ENCODE results near the gene PTGIS.

Gene PTGIS

GRCh38 chr20:49485563-49485962 lies 82.4 kb downstream of the PTGIS start:
- no peak for DNase-seq

GRCh38 chr20:49484180-49485140 lies 83.5 kb downstream of the PTGIS start:
- no peak for DNase-seq

- DNase-seq: no peak
Observed at GRCh38 chr20:49483696-49484123, 84.2 kb downstream of the PTGIS start.

GRCh38 chr20:49483018-49483695 lies 84.8 kb downstream of the PTGIS start:
- no peak for DNase-seq

- no peak for DNase-seq
Observed at GRCh38 chr20:49482621-49483017, 85.3 kb downstream of the PTGIS start, which contains the start of gene KCNB1. TSS of gene KCNB1 (minus strand) at chr20:49482668. CDS start at chr20:49482480, 188 bp downstream.

- DNase-seq: no peak
Observed at GRCh38 chr20:49482173-49482572, 85.8 kb downstream of the PTGIS start.

GRCh38 chr20:49481116-49481515 lies 86.8 kb downstream of the PTGIS start:
- DNase-seq: no peak

- no peak for DNase-seq
Observed at GRCh38 chr20:49480236-49480635, 87.7 kb downstream of the PTGIS start.

GRCh38 chr20:49479785-49480184 lies 88.2 kb downstream of the PTGIS start:
- DNase-seq: no peak

- no peak for DNase-seq
Observed at GRCh38 chr20:49478754-49479689, 88.9 kb downstream of the PTGIS start.

- no peak for DNase-seq
Observed at GRCh38 chr20:49478266-49478665, 89.7 kb downstream of the PTGIS start.

GRCh38 chr20:49477200-49477599 lies 90.7 kb downstream of the PTGIS start:
- no peak for DNase-seq

GRCh38 chr20:49476016-49476355 lies 92.0 kb downstream of the PTGIS start:
- no peak for DNase-seq

GRCh38 chr20:49475292-49476015 lies 92.5 kb downstream of the PTGIS start:
- DNase-seq: no peak

- DNase-seq: no peak
Observed at GRCh38 chr20:49471397-49471796, 96.5 kb downstream of the PTGIS start.

- DNase-seq: no peak
Observed at GRCh38 chr20:49470922-49471321, 97.0 kb downstream of the PTGIS start.

- no peak for DNase-seq
Observed at GRCh38 chr20:49469060-49469459, 98.9 kb downstream of the PTGIS start.

GRCh38 chr20:49468412-49468811 lies 99.5 kb downstream of the PTGIS start:
- DNase-seq: no peak

GRCh38 chr20:49466114-49466912 lies 101.6 kb downstream of the PTGIS start:
- no peak for DNase-seq

- DNase-seq: no peak
Observed at GRCh38 chr20:49464556-49464955, 103.4 kb downstream of the PTGIS start.

- no peak for DNase-seq
Observed at GRCh38 chr20:49462626-49463025, 105.3 kb downstream of the PTGIS start.

Data from NCI-H187 treated with DMSO at 0.1 percent for 48 hours (cell line).